ENCODE measurements around the gene CDC25A. TPM values are rescaled to one million over a fixed set of nuclear protein-coding genes. Genes with fewer than 3 reads are reported as not detected.

Gene CDC25A
- total and polyA plus RNA-seq, 2 of the 13 experiments (the other 11 are each of a cell fraction or from before 2014, with no cell fraction given) = 7.9 to 45.4 TPM

- TF ChIP-seq HNRNPH1 (optimal IDR thresholded peaks at IDR 0.05; ENCODE audit: low read depth, low read length) (no peak), FOXP4 (CRISPR knock-in tag; IDR thresholded peaks at IDR 0.05) (no peak), NONO (IDR thresholded peaks at IDR 0.05) (no peak), NONO (CRISPR knock-in tag; conservative IDR thresholded peaks at IDR 0.05) (no peak), LRRFIP1 (CRISPR knock-in tag; conservative IDR thresholded peaks at IDR 0.05) (no peak), THAP7 (CRISPR knock-in tag; IDR thresholded peaks at IDR 0.05) (no peak), ZNF768 (CRISPR knock-in tag; IDR thresholded peaks at IDR 0.05) (peak; percentile 52; the same call in 1 of the 2 replicates), FOXC1 (CRISPR knock-in tag; IDR thresholded peaks at IDR 0.05; ENCODE audit: borderline replicate concordance) (no peak), ZNF331 (CRISPR knock-in tag; IDR thresholded peaks at IDR 0.05) (peak; percentile 32; the same call in 1 of the 2 replicates), GFI1 (CRISPR knock-in tag; IDR thresholded peaks at IDR 0.05; ENCODE audit: borderline replicate concordance) (no peak), HDAC1 (CRISPR knock-in tag; IDR thresholded peaks at IDR 0.05) (no peak), PRDM4 (CRISPR knock-in tag; IDR thresholded peaks at IDR 0.05; ENCODE audit: borderline replicate concordance) (no peak), ZNF574 (CRISPR knock-in tag; IDR thresholded peaks at IDR 0.05) (no peak), KDM2A (CRISPR knock-in tag; IDR thresholded peaks at IDR 0.05; ENCODE audit: borderline replicate concordance, low read depth) (peak; percentile 47; the same call in 1 of the 2 replicates), GMEB1 (CRISPR knock-in tag; IDR thresholded peaks at IDR 0.05; ENCODE audit: borderline replicate concordance) (no peak)
Measured at GRCh38 chr3:48222616-48223513, 34.6 kb upstream of the CDC25A start, which contains the start of gene CAMP (continued).
